GM19324 (cell line): ENCODE data around the gene ZNF554.
"Not testable (repeated sequence)": the region's sequence is repeated elsewhere in the genome, so short reads cannot be mapped to it uniquely, and the experiment has no call there.

ENCODE experiments used
- ATAC-seq: cut with Tn5 transposase; IDR thresholded peaks from one replicate; pipeline ENCODE4 v1.9.1; 2021; ENCODE audit warnings: mild to moderate bottlenecking, moderate library complexity; ENCODE audit not compliant: unreplicated experiment, low FRiP score

ZNF554 gene

GRCh38 chr19:2806736-2807378, 12.8 kb upstream of the ZNF554 start:
- ATAC-seq, result no peak

- ATAC-seq, result no peak
These were observed 12.1 kb upstream of the ZNF554 start for GRCh38 chr19:2807379-2808128.

GRCh38 chr19:2808129-2808941, 11.3 kb upstream of the ZNF554 start:
- ATAC-seq, result no peak

GRCh38 chr19:2809387-2810140, 10.1 kb upstream of the ZNF554 start:
- ATAC-seq, result no peak

GRCh38 chr19:2810141-2811091, 9.3 kb upstream of the ZNF554 start:
- ATAC-seq, result no peak

- no peak for ATAC-seq
These were observed 8.4 kb upstream of the ZNF554 start for GRCh38 chr19:2811221-2811722.

GRCh38 chr19:2811735-2812413, 7.8 kb upstream of the ZNF554 start:
- no peak for ATAC-seq

GRCh38 chr19:2812414-2813234, 7.0 kb upstream of the ZNF554 start:
- no peak for ATAC-seq

- no peak for ATAC-seq
These were observed 6.2 kb upstream of the ZNF554 start for GRCh38 chr19:2813235-2814160.

- ATAC-seq, result no peak
These were observed 5.2 kb upstream of the ZNF554 start for GRCh38 chr19:2814426-2814825.

- ATAC-seq, result no peak
These were observed 4.5 kb upstream of the ZNF554 start for GRCh38 chr19:2815191-2815614.

- no peak for ATAC-seq
These were observed 3.7 kb upstream of the ZNF554 start for GRCh38 chr19:2815923-2816322.

- no peak for ATAC-seq
These were observed 3.0 kb upstream of the ZNF554 start for GRCh38 chr19:2816641-2817040.

GRCh38 chr19:2817237-2817829, 2.3 kb upstream of the ZNF554 start:
- ATAC-seq, result not testable (repeated sequence)

- no peak for ATAC-seq
These were observed 539 bp downstream of the ZNF554 start for GRCh38 chr19:2820112-2820702.

- no peak for ATAC-seq
These were observed 3.2 kb downstream of the ZNF554 start for GRCh38 chr19:2822846-2823245.
